ENCODE results near the gene OR9Q1.

DNA sequence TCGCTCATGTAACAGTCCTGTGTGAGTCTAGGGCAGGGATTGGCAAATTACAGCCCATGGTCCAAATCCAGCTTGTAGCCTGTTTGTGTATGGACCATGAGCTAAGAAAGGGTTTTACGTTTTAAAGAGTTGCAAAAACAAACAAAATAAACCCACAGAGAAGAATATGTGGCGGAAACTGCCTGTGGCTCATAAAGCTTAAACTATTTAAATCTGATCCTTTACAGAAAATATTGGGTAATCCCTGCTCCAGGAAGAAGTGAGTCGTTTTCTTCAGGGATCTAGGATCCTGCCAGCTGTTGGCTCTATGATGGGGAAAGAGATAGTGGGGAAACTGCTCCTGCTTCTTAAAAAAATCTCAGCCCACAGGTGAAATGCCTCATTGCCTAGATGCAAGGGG is 3.7 kb downstream of the OR9Q1 start:
- TF ChIP-seq, protein P1, sequence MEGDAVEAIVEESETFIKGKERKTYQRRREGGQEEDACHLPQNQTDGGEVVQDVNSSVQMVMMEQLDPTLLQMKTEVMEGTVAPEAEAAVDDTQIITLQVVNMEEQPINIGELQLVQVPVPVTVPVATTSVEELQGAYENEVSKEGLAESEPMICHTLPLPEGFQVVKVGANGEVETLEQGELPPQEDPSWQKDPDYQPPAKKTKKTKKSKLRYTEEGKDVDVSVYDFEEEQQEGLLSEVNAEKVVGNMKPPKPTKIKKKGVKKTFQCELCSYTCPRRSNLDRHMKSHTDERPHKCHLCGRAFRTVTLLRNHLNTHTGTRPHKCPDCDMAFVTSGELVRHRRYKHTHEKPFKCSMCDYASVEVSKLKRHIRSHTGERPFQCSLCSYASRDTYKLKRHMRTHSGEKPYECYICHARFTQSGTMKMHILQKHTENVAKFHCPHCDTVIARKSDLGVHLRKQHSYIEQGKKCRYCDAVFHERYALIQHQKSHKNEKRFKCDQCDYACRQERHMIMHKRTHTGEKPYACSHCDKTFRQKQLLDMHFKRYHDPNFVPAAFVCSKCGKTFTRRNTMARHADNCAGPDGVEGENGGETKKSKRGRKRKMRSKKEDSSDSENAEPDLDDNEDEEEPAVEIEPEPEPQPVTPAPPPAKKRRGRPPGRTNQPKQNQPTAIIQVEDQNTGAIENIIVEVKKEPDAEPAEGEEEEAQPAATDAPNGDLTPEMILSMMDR (conservative IDR thresholded peaks at IDR 0.05; ENCODE audit: low read length), result no peak
- no peak for TF ChIP-seq EZH2phosphoT487 (IDR thresholded peaks at IDR 0.05; ENCODE audit: borderline replicate concordance)

All from Loucy (cell line).